Embryonic facial prominence (tissue), 1 donor: ENCODE data around the gene TGM5.
"Not testable (repeated sequence)": the region's sequence is repeated elsewhere in the genome, so short reads cannot be mapped to it uniquely, and the experiment has no call there.

Source experiments
- DNase-seq: peaks from one replicate; pipeline ENCODE4 v3.0.0-alpha.2; 2016; ENCODE audit errors: extremely low spot score

The TGM5 gene

GRCh38 chr15:43214592-43215295 lies 52.0 kb downstream of the TGM5 start:
- no peak for DNase-seq

GRCh38 chr15:43214169-43214568 lies 52.6 kb downstream of the TGM5 start:
- DNase-seq: no peak

- no peak for DNase-seq
These were observed 53.3 kb downstream of the TGM5 start for GRCh38 chr15:43213466-43213865.

- DNase-seq: no peak
These were observed 53.8 kb downstream of the TGM5 start for GRCh38 chr15:43212951-43213350.

GRCh38 chr15:43212299-43212698 lies 54.4 kb downstream of the TGM5 start:
- no peak for DNase-seq

- no peak for DNase-seq
These were observed 55.4 kb downstream of the TGM5 start for GRCh38 chr15:43211224-43211735.

- DNase-seq: no peak
These were observed 55.9 kb downstream of the TGM5 start for GRCh38 chr15:43210807-43211206.

GRCh38 chr15:43210172-43210745 lies 56.5 kb downstream of the TGM5 start:
- no peak for DNase-seq

- DNase-seq: no peak
These were observed 57.5 kb downstream of the TGM5 start for GRCh38 chr15:43209059-43209824.

- DNase-seq: no peak
These were observed 58.4 kb downstream of the TGM5 start for GRCh38 chr15:43208052-43209002.

GRCh38 chr15:43207024-43207423 lies 59.7 kb downstream of the TGM5 start:
- DNase-seq: no peak

- no peak for DNase-seq
These were observed 60.7 kb downstream of the TGM5 start for GRCh38 chr15:43206054-43206453.

GRCh38 chr15:43204016-43204901 lies 62.5 kb downstream of the TGM5 start:
- no peak for DNase-seq

GRCh38 chr15:43199945-43200488 lies 66.7 kb downstream of the TGM5 start:
- no peak for DNase-seq

- DNase-seq: no peak
These were observed 67.7 kb downstream of the TGM5 start for GRCh38 chr15:43198992-43199391.

GRCh38 chr15:43198556-43198955 lies 68.2 kb downstream of the TGM5 start:
- DNase-seq: not testable (repeated sequence)

GRCh38 chr15:43197773-43198172 lies 69.0 kb downstream of the TGM5 start:
- not testable (repeated sequence) for DNase-seq

GRCh38 chr15:43196760-43197548 lies 69.8 kb downstream of the TGM5 start:
- DNase-seq: no peak

- no peak for DNase-seq
These were observed 71.9 kb downstream of the TGM5 start for GRCh38 chr15:43194795-43195194.
